ENCODE data around the gene B4GALT3. TPM values are rescaled to one million over a fixed set of nuclear protein-coding genes. Genes with fewer than 3 reads are reported as not detected.

B4GALT3 gene
- total and polyA plus RNA-seq, 9 of the 15 experiments (the other 6 are each of a cell fraction or from before 2014, with no cell fraction given): 31.2 to 103 (median 46.1) TPM

DNA sequence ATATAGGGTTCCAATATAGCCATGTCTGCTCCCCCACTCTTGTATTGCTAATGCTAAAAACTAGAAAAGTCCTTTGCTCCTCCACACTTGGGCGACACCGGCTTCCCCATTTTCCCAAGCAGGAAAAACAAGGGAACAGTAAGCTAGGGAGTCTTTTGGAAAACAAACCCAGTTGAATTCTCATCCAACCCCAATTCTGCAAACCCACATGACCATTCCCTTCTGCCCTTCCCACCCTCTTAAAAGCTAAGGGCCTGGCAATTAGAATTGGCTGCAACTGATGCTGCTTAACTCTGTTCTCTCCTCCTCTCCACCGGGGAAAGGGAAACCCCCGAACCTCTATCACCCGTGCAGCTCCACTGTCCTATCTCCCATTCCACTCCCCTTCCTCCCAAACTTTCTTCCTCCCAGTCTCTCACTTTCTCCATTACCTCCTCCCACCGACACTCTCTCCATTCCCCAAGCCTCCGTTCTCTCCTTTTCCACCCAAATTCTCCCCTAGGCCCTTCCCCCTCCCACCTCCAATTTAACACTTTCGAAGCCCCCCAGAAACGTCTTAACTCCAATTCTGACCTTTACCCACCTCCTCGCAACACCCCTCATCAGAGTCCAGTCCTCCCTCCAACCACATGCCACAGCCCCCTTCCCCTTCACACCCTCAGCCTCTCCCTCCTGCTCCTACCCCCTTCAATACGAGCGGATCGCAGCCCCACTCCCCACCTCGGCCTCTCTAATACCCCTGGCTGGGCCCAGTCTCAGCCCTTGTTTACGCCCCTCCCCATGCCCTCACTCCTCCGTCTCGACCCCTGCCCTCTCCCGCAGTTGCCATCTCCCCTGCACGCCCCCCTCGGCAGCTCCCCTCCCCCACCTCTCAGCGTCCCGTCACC is 45.5 kb downstream of the B4GALT3 start (continued):
- no peak for TF ChIP-seq HSF4 (CRISPR knock-in tag; IDR thresholded peaks at IDR 0.05; ENCODE audit: borderline replicate concordance)
- no peak for TF ChIP-seq HNRNPLL (IDR thresholded peaks at IDR 0.05; ENCODE audit: low read depth, low read length, poor library complexity, severe bottlenecking)
- TF ChIP-seq, protein P1, sequence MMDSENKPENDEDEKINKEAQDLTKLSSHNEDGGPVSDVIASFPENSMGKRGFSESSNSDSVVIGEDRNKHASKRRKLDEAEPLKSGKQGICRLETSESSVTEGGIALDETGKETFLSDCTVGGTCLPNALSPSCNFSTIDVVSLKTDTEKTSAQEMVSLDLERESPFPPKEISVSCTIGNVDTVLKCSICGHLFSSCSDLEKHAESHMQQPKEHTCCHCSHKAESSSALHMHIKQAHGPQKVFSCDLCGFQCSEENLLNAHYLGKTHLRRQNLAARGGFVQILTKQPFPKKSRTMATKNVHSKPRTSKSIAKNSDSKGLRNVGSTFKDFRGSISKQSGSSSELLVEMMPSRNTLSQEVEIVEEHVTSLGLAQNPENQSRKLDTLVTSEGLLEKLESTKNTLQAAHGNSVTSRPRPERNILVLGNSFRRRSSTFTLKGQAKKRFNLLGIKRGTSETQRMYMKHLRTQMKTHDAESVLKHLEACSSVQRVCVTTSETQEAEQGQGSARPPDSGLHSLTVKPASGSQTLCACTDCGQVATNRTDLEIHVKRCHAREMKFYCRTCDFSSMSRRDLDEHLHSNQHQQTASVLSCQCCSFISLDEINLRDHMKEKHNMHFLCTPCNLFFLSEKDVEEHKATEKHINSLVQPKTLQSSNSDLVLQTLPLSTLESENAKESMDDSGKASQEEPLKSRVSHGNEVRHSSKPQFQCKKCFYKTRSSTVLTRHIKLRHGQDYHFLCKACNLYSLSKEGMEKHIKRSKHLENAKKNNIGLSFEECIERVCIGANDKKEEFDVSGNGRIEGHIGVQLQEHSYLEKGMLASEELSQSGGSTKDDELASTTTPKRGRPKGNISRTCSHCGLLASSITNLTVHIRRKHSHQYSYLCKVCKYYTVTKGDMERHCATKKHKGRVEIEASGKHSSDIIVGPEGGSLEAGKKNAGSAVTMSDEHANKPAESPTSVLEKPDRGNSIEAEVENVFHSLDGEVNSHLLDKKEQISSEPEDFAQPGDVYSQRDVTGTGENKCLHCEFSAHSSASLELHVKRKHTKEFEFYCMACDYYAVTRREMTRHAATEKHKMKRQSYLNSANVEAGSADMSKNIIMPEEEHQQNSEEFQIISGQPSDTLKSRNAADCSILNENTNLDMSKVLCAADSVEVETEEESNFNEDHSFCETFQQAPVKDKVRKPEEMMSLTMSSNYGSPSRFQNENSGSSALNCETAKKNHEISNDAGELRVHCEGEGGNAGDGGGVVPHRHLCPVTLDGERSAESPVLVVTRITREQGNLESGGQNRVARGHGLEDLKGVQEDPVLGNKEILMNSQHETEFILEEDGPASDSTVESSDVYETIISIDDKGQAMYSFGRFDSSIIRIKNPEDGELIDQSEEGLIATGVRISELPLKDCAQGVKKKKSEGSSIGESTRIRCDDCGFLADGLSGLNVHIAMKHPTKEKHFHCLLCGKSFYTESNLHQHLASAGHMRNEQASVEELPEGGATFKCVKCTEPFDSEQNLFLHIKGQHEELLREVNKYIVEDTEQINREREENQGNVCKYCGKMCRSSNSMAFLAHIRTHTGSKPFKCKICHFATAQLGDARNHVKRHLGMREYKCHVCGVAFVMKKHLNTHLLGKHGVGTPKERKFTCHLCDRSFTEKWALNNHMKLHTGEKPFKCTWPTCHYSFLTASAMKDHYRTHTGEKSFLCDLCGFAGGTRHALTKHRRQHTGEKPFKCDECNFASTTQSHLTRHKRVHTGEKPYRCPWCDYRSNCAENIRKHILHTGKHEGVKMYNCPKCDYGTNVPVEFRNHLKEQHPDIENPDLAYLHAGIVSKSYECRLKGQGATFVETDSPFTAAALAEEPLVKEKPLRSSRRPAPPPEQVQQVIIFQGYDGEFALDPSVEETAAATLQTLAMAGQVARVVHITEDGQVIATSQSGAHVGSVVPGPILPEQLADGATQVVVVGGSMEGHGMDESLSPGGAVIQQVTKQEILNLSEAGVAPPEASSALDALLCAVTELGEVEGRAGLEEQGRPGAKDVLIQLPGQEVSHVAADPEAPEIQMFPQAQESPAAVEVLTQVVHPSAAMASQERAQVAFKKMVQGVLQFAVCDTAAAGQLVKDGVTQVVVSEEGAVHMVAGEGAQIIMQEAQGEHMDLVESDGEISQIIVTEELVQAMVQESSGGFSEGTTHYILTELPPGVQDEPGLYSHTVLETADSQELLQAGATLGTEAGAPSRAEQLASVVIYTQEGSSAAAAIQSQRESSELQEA (IDR thresholded peaks at IDR 0.05; ENCODE audit: low read depth): peak; percentile 55; the same call in 1 of the 2 replicates
- TF ChIP-seq HDGF (IDR thresholded peaks at IDR 0.05): peak; percentile 98
- peak in 1 of 2 experiments; percentile 30; a peak in 1 of 4 replicates for TF ChIP-seq MCM7 (IDR thresholded peaks at IDR 0.05)
- peak; percentile 32; the same call in 1 of the 2 replicates for TF ChIP-seq EHMT2 (IDR thresholded peaks at IDR 0.05)
- peak; percentile 53 for TF ChIP-seq BRD9 (IDR thresholded peaks at IDR 0.05; ENCODE audit: low read depth, partially characterized antibody)
- TF ChIP-seq CSDE1 (IDR thresholded peaks at IDR 0.05): 0 out of 4 replicates have a peak, but pooled peaks of 1 of the 2 experiments have one; percentile 56
- TF ChIP-seq RBM25 (IDR thresholded peaks at IDR 0.05; ENCODE audit: low read depth, low read length, severe bottlenecking): no peak
- TF ChIP-seq, protein P2, sequence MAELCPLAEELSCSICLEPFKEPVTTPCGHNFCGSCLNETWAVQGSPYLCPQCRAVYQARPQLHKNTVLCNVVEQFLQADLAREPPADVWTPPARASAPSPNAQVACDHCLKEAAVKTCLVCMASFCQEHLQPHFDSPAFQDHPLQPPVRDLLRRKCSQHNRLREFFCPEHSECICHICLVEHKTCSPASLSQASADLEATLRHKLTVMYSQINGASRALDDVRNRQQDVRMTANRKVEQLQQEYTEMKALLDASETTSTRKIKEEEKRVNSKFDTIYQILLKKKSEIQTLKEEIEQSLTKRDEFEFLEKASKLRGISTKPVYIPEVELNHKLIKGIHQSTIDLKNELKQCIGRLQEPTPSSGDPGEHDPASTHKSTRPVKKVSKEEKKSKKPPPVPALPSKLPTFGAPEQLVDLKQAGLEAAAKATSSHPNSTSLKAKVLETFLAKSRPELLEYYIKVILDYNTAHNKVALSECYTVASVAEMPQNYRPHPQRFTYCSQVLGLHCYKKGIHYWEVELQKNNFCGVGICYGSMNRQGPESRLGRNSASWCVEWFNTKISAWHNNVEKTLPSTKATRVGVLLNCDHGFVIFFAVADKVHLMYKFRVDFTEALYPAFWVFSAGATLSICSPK (IDR thresholded peaks at IDR 0.05; ENCODE audit: borderline replicate concordance): peak; percentile 97; the same call in 1 of the 2 replicates
- no peak for TF ChIP-seq MED1 (CRISPR knock-in tag; IDR thresholded peaks at IDR 0.05; ENCODE audit: borderline replicate concordance)
- no peak; the same call in 1 of the 2 replicates for TF ChIP-seq TAL1 (IDR thresholded peaks at IDR 0.05)
- TF ChIP-seq ZNF830 (CRISPR knock-in tag; IDR thresholded peaks at IDR 0.05): no peak
- TF ChIP-seq, protein P3, sequence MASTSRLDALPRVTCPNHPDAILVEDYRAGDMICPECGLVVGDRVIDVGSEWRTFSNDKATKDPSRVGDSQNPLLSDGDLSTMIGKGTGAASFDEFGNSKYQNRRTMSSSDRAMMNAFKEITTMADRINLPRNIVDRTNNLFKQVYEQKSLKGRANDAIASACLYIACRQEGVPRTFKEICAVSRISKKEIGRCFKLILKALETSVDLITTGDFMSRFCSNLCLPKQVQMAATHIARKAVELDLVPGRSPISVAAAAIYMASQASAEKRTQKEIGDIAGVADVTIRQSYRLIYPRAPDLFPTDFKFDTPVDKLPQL (IDR thresholded peaks at IDR 0.05; ENCODE audit: extremely low read depth, insufficient read length): no peak
- TF ChIP-seq ZNF699 (CRISPR knock-in tag; IDR thresholded peaks at IDR 0.05; ENCODE audit: insufficient replicate concordance): no peak
- peak; percentile 66 for TF ChIP-seq ARHGAP35 (IDR thresholded peaks at IDR 0.05; ENCODE audit: partially characterized antibody)
- no peak for TF ChIP-seq ESRRB (CRISPR knock-in tag; IDR thresholded peaks at IDR 0.05; ENCODE audit: borderline replicate concordance)

Data from K562 (cell line).